Activated CD8-positive, alpha-beta memory T cell treated with anti-CD3 and anti-CD28 coated beads for 4 hours (primary cell): ENCODE results near the gene SMIM41.

Experiments
- DNase-seq, 2 donors: peaks; one replicate each; pipeline ENCODE4 v3.0.0-alpha.2; 2020; ENCODE audit warnings: low read depth in 2 of 2

SMIM41 gene

DNA sequence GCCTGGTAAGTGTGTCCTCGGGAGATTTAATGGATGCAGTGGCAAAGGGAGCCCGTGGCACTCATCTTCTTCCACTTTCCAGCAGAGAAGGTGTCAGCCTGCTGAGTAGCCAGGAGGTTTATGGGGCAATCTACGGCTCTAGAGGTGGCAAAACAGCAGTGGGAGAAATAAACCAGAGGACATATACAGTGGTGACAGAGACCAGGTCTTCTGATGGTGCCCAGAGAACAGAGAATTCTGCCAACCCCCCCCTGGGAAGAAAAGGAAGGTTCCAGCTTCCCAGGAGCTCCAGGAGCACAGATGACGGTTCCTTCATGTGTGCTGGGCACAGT, 43.0 kb downstream of the SMIM41 start:
- no peak for DNase-seq

DNA sequence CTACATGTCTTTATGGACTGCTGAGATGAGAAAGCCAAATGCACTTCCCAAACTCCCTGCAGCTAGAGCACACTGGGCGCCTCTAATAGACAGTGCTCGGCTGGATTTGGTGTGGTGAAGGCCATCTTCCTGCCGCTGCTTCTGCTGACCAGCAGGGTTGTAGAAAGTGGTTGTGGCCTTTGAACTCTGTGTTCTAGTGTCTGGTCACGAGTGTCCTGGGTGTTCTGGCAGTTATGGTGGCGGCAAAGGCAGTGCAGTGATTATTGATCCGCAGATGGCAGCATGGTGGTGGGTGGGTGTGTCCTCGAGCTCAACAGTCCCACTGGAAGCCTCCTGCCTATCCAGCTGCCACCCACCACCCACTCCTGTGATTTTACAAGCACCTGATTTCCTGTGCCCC, 43.4 kb downstream of the SMIM41 start:
- DNase-seq = no peak

DNA sequence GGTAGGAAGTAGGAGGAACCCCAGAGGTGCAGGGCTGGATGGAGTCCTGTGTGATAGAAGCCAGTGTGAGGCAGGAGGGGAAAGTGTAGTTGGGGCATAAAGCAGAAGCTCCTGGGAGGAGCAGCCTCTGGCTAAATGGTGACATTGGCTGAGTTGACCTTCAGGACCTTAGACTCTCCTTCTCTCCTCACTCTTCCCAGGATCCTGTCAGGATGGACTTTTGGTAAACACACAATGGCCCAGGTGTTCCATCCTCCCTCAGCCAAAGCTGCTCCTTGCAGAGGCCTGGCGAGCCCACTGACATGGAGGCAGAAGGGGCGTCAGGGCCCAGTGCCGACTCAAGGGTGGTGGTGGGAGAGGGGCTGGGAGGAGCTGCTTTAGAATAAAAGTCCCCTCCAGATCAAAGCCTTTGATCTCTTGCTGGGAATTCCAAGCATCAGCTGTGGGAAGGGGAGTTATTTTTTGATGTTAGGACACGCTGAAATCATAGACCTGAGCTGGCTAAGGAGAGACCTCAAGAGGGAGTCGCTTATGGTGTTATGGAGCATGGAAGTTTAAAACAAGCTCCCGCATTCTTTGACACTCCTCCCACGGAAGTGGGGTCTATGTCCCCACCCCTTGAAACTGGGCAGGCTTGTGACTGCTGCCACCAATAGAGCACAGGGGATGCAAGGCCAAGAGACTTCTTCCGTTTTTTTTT, 44.1 kb downstream of the SMIM41 start:
- no peak for DNase-seq

DNA sequence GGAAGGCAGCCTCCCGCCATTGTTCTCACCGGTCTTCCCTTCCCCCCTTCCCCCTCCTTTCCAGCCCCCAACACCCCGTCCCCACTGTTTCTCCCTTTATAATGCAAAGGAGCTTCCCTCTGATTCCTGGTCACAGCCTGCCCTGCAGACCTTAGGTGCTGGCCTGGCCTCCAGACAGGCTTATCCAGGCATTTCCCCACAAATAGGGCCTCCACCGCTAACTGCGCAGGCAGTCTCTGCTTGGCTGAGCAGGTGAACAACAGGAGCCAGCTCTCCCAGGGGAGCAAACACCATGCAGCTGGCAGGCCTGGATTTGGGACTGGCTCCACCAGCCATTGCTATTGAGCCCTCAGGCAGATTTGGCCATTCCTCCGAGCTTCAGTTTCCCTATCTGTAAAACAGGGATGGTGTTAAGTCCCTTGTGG, 46.0 kb downstream of the SMIM41 start:
- DNase-seq = no peak

DNA sequence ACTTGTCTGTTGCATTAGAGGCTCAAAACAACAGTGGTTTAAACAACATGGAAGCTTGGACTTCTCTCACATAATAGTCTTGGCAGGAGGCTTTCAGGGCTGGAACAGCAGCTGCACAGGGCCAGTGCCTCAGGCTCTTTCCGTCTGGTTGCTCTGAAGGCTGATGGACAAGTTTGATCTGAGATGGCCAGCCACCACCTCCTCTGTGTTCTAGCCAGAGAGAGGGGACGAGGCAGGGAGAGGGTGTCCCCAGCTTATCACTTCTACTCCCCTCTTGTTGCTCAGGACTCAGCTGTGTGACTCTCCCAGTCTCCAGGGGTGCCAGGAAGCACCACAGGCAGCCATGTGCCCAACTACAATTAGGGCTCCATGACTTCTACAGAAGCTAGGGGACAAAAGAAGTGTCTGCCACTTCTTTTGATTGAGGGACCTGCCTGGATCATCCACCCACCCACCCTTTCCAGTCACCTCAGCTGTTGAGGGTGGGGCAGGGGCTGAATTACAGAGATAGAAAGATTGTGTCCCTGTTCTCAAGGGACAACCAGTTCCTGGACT, 46.6 kb downstream of the SMIM41 start:
- no peak for DNase-seq

DNA sequence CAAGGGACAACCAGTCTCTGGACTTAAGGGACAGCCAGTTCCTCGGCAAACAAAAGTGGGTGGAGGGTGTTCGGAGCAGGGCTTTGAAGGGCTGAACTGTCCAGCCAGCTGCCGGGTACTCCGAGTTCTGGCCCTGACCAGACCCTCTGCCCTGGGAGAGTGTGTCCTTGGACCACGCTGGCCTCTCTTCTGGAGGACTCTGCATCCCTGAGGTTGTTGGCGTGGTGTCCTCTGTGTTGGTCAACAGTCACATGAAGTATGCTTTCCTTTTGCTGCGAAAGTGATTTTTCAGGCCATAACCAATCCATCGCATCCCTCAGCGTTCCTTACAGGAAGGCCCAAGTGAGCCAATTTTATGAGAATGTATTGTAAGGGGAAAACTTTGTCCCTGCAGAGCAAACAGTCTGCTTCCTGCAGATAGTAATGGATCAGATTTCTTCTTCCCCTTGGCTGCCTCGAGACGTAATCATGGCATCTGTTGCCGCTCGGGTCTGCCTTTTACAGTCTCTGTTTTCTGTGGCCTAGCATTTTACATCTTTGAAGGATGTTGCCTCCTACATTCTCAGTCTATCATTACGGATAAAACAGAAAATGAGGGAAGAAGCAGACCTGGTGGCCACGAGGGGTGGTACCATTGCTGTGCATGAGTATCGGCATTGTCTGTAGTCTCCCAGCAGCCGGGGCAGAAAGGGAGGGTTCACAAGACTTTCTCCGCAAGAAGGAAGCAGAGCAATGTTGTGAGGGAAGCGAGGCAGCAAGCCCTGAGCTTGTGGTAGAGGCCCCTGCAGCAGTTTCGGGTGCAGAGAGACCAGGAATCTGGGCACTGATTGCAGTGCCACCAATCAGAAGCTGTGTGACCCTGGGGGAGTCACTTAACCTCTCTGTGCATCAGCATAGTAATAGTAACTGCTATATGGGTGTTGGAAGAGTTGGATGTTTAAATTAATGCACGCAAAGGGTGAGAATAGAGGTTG, 47.4 kb downstream of the SMIM41 start:
- DNase-seq = no peak

DNA sequence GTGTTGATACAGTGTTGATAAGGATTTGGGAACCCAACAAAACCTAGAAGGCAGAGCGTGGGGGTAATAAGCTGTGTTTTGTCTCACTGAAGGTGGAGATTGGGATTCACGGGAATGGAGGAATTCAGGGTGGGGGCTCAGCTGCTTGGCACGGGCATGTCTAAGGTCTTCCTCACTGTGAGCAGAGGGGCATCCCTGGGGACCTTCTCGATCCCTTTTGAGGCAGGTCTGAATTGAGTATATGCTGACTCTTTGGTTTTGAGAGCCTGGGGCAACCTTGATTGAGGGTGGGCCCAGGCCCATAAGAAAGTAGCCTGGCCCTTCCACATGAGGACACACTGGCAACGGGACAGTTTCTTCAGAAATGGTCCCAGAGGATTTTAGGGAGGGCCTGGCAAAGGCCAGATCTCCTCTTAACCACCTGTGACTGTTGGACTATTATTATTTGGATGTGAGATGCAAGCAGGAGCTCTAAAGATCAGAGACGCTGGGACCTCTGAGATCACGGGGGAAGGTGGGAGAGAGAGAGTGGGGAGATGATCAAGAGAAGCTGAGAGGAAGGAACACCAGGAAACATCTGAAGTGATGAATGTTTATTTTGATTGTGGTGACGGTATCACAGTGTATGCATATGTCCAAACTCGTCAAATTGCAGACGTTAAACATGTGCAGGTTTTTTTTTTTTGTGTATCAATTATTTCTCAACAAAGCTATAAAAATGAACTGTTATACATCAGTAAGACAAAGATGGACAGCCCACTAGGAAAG, 48.4 kb downstream of the SMIM41 start:
- DNase-seq = no peak

DNA sequence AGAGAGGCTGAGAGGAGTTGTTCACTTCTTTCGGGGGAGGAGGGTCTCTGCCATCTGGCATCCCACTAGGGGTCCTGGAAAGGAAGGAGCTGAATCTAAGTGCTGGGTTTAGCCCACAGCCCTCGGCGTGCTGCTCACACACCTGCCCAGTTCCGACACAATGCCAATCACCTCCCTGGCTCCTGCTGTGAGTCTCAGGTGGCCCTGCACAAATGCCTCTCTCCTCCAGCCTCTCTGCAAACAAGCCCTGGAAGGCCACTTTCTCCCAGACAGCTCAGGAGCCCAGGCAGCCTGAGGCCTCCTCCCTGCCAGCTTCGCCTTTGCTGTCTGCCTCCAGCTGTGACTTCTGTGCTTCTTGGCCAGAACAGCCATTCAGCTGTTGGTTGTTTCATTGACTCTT, 51.2 kb downstream of the SMIM41 start:
- DNase-seq = no peak

DNA sequence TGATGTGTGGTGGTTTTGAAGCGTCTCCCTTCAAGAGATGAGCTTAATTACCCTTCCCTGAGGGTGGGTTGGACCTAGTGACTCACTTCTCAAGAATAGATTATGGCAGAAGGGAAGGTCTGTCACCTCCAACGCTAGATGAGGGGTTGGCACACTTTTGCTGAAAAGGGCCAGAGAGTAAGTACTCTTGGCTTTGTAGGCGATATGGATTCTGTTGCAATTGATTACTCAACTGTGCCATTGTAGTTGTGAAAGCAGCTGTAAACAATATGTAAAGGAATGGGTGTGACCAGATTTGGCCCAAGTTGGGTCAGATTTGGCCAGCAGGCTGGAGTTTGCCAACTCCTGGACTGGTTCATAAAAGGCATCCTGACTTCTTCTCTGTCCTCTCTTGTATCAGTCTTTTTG, 53.3 kb downstream of the SMIM41 start:
- no peak for DNase-seq

DNA sequence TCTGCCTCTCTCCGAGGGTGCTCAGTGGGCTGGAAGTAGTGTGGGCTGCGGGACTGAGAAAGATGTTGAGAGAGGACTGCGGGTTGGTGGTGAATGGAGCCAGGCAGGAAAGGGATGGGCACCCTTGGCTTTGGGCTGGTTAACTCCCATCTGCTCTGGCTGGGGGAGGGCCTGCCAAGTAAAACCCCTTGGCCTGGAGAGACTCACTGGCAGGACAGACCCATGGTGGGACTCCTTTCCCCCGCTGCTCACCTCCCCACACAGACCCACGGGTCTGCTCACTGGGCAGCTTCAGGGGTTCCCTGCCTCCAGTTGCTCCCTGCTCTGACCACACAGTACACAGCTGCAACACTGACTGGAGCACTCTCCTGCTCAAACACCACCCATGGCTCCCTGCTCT, 58.2 kb downstream of the SMIM41 start:
- DNase-seq = no peak

DNA sequence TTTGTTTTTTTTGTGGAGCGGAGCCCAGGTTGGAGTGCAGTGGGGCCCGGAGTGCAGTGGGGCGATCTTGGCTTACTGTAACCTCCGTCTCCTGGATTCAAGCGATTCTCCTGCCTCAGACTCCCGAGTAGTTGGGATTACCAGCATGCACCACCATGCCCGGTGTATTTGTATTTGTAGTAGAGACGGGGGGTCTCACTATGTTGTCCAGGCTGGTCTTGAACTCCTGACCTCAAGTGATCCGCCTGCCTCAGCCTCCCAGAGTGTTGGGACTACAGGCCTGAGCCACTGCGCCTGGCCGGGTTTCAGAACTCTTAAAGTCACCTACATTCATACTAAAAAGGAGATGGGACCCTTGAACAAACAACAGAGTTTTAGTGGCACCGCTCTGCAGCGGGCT, 59.6 kb downstream of the SMIM41 start:
- DNase-seq = no peak

DNA sequence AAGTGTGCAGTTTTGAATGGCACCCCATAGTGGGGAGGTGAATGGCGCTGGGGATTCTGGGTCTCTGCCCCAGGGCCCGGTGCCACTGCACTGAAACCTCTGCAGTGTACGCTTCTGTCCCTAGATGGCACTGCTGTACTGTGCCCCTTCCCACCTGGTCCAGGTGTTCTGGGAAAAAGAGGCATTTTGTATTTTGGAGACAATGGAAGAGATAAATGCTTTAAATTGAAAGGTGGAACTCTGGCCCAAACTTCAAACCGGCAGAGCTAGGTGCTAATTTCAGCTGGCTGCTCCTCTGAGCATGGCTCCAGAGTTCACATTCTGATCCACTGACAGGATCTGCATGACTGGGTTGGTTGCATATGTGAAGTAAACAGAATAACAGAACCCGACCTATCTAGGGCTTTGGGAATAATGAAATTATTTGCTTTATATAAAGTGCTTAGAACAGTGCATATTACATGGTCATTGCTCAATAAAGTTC, 60.1 kb downstream of the SMIM41 start:
- no peak for DNase-seq

DNA sequence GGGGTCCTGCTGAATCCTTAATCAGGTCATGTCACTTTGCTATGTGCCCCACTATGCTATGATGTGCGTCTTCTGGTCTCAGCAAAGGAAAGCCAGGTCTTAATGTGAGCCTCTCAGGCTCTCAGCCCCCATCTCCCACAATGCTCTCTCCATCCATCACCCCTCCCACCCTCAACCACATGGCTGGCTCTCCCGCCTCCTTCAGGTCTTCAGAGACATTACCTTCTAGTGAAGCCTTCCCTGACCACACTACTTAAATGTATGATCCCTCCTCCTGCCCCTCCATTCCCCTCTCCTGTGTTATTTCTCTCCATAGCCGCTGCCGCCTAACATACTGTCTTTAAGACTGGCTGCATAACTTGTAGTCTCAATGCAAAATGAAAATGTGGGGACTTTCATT, 61.8 kb downstream of the SMIM41 start:
- DNase-seq = no peak

DNA sequence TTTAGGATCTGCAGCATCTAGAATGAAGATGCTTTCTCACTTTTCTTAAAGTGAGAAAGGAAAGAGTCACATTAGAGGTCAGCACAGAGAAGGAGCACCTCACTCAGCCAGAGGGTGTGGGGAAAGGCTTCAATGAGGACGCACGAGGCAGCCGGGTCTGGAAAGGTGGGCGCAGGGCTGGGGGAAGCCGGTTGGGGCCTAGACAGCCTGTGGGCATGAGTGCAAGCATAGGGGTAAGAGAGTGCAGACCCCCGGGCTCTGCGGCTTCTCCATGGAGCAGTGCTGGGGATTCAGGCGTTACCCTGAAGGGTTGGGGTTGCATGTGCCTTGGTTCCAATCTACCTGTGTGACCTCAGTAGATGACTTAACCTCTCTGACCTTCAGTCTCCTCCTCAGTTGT, 62.4 kb downstream of the SMIM41 start:
- DNase-seq = no peak

DNA sequence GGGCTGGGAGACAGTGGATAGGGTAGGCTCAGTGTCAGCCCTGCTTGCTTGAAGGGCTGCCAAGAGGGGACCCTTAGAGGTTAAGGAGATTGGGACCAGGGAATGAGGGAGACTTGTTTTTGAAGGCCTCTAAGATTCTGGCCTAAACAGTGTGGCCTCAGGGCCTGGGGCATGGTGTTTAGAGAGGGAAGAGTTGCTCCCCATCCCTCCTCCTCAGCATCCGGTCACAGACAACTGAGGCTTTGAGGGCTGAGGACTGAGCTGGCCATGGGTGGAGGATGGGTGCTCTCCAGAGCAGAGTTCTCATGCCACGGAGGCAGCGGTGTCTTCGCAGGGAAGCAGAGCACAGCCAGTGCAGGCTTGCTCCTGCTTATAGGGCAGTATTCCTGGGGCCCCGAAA, 62.9 kb downstream of the SMIM41 start:
- DNase-seq = no peak

DNA sequence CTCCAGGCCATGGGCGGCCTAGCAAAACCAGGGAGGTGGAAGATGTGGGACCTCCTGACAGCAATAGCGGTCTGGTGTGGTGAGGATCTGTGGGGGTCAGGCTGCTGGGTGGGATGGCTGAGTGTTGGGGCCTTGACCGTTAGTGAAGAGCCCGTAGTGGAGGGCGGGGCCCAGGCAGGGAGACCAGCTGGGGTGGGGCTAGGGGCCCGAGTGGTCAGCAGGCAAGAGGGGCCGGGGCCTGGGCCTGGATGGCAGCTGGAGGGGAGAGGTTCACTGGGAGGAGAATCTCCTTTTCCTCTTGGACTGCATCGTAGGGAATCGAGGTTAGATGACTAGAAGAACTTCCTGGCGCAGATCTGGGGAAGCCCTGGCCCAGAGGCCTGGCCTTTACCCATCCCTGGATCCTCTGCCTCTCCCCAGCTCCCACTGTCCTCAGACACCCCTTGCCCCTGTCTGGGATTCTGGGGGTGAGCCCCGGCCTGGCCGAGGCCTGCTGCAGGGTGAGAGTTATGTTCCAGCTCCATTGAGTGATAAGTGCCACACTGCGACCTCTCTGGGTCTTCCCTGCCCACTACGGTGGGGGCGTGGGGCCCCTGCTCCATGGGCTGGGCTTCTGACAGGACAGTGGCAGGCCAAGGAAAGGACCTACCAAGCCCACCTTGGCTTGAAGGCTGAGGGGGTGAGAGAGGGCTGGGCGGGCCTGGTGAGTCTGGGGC, 65.2 kb downstream of the SMIM41 start:
- no peak for DNase-seq

DNA sequence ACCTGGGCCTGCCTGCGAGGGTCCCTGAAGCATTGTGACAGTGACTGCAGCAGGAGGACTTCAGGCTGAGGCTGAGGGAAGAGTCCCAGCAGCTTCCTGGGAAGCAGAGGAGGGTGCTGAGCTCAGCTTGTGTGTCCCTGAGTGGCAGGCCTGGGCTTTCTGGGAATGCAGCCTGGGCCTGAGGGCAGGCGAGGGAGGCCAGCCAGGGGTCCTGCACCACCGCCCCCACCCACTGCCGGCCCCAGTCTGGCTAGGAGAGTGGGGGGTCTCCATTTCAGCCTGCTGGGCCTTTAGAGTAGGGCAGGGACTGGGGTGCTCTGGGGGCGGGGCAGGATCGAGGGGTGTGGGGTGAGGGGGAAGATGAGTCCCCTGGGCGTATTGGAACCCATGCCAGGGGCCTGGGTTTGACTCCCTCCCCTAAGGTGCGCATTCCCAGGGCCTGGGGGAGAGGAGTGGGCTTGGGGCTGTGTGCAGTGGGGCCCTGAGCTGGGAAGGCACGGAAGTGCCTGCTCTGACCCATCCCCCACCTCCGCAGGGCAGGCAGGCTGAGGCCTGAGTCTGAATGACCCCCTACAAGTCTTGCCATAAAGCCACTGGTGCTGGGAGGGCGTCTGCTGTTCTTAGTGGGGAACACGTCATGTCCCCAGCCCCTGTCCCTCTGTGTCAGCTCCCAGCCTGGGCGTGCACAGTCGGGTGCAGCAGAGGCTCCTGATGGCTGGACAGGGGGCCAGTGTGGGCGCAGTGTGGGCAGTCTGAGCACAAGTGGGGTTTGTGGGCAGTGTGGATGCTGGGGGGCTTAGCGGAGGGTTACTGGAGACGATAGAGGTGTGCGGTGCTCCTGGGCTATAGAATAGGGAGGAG, 66.0 kb downstream of the SMIM41 start:
- DNase-seq = no peak

DNA sequence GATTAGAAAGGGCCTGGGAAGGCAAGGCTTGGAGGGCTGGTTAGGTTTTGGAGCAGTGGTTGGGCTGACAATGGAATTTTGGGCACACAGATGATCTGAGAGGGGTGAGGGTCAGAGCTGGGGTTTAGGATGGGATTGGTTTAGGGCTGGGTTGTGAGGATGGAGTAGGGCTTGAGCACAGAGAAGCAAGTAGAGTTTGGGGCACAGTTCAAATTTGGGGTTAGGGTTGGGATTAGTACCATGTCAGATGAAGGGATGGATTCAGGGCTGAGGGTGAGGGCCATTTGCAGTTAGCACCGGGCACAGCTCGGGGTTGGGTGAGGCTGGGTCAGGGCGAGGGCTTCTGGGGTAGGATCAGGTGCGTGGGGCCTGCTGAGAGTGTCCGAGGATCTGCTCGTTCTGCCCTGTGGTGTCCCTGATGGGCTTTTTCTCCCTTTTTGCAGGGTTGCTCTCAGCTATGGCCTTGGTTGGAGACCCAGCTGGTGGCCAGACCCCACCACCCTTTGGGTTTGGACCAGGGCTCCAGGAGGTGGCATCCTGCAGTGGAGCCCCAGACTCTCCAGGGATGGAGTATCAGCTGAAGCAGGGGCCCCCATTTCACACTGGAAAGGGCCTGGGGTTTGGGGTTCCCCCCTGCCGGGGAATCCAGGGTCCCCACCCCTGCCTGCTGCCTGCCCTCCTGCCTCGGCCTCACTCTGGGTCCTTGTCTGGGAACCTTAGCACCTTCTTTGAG, 66.8 kb downstream of the SMIM41 start:
- no peak for DNase-seq

DNA sequence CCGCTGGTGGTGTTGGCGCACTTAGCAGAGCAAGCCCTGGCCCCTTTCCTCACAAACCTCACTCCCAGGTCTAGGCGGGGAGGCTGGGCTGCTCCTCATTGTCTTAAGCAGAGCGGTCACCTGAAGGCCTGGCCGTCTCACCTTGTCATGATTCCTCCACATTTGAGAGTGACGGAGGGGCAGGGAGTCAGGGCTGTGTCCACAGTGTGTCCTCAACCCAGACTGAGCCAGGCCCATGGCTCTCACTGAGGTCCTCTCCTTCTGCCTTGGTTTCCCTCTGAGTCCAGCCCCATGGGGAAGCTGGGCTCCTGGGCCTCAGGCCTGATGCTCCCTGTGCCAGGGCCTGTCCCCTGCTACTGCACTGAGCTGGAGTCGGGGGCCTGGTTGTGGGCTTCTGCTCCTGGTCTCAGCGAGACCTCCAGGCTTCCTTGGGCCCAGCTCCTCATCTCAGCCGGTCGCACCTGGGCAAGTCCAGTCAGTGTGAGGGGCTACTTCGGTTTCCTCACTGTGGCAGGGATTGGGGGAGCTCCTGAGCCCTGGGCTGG, 67.4 kb downstream of the SMIM41 start:
- DNase-seq = no peak
